Loucy (cell line): ENCODE measurements around the gene ZFP91.

Experiments used
- EZH2phosphoT487 ChIP-seq: fragments of 200-600 bp; IDR thresholded peaks from 2 replicates; pipeline ENCODE4 v1.6.1; 2018; ENCODE audit warnings: antibody characterized with exemption, mild to moderate bottlenecking, moderate library complexity, borderline replicate concordance
- TF ChIP-seq, protein P1 (sequence below): fragments of 200-600 bp; sonication (generic); conservative IDR thresholded peaks from 2 replicates; pipeline ENCODE4 v1.5.1; 2014; ENCODE audit warnings: mild to moderate bottlenecking, antibody characterized with exemption, low read length

DNA sequence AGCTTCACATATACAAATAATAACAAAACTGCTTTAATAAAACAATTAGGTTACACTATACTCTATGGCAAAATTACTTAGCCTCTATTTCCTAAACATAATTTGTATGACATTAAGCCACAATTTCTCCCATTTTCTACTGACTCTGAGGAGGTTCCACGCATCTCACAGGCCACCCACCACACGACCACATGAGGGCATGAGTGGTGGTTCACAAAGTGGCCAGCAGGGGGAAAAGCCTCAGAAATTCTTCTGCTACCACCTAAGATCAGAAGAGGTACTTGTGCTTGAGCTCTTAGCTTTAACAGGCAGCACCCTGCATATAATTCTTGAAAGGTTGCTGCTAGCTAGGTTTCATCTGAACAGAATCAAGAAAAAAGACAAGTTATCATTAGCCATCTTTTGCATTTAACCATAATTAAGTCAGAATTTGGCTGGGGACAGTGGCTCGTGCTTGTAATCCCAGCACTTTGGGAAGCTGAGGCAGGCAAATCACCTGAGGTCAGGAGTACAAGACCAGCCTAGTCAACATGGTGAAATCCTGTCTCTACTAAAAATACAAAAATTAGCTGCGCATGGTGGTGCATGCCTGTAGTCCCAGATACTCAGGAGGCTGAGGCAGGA, 10.9 kb upstream of the ZFP91 start:
- TF ChIP-seq, protein P1, sequence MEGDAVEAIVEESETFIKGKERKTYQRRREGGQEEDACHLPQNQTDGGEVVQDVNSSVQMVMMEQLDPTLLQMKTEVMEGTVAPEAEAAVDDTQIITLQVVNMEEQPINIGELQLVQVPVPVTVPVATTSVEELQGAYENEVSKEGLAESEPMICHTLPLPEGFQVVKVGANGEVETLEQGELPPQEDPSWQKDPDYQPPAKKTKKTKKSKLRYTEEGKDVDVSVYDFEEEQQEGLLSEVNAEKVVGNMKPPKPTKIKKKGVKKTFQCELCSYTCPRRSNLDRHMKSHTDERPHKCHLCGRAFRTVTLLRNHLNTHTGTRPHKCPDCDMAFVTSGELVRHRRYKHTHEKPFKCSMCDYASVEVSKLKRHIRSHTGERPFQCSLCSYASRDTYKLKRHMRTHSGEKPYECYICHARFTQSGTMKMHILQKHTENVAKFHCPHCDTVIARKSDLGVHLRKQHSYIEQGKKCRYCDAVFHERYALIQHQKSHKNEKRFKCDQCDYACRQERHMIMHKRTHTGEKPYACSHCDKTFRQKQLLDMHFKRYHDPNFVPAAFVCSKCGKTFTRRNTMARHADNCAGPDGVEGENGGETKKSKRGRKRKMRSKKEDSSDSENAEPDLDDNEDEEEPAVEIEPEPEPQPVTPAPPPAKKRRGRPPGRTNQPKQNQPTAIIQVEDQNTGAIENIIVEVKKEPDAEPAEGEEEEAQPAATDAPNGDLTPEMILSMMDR, result peak; percentile 94
- no peak for TF ChIP-seq EZH2phosphoT487
